Stimulated activated CD4-positive, alpha-beta T cell treated with anti-CD3 and anti-CD28 coated beads, Interleukin-2, amount 100 ng/mL, for 48 hours (primary cell): ENCODE measurements around the gene MYH11.
"Not testable (repeated sequence)": the region's sequence is repeated elsewhere in the genome, so short reads cannot be mapped to it uniquely, and the experiment has no call there.

Experiments used
- DNase-seq, 2 donors: peaks; one replicate each; pipeline ENCODE4 v3.0.0-alpha.2; 2020

Gene MYH11

DNA sequence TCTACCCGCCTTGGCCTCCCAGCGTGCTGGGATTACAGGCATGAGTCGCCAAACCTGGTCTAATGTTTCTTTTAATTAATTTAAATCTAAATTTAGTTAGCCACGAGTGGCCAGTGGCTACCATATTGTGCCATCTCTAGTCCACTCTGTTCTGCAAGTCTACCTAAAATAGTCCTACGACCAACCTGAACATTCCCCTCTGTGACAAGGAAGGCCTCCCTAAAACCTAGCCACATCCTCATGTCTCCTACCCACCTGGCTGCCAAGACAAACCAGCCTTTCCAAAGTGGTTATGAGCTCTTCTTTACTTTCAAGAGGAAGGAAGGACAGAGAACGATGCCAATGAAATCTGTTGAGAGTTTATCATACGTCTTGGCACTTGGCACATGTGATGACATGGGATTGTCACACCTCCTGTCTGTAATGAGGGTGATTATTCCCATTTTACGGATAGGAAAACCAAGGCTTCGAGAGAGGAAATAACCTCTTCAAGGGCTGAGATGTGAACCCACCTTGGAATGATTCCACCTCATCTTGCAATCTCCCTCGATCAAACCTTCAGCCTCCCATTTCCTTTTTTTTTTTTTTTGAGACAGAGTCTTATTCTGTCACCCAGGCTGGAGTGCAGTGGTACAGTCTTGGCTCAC lies 19.7 kb downstream of the MYH11 start:
- DNase-seq, result no peak

DNA sequence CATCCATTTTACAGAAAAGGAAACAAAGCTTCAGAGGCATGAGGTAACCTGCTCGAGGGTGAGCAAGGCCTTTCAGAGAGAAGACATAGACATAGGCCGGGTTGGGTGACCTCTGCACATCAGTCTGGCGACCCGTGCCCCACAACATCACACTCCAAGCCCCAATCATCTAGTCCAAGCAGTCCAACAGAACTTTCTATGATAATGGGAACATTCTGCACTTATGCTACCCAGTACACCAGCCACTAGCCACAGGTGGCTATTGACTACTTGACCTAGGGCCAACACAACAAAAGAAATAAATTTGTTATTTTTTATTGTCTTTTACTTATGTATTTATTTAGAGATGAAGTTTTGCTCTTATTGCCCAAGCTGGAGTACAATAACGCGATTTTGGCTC lies 20.8 kb downstream of the MYH11 start:
- DNase-seq, result no peak

DNA sequence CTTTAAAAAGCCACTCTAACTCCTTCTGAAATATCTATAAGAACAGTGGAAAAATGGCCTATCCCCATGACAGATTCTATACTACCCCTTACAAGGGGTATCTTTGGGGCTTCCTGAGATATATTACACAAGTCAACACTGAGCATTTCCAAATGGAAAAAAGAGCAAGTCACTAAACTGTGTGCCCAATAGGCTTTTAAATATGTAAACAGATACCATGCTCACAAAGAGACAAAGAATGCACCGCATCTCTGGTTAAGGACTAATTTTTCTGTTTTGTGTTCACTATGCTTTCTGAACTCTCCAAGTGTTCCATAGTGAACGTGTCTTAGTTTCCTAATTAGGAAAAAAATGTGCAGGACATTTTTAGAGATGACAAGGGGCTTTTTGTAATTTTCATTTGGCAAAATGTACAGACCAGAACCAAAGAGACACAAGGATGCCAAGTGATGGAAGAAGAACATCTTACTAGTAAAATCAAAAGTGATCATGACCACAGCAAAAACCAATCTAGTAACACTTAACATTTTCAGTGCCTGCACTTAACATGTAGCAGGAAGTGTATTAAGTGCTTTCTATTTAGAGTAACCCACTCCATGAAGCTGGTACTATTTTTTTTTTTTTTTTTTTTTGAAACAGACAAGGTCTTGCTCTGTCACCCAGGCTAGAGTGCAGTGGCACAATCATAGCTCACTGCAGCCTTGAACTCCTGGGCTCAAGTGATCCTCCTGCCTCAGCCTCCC lies 21.5 kb downstream of the MYH11 start:
- no peak for DNase-seq

GRCh38 chr16:15834502-15834901 lies 22.3 kb downstream of the MYH11 start:
- DNase-seq, result no peak

- DNase-seq, result no peak
Observed at GRCh38 chr16:15833541-15833940, 23.3 kb downstream of the MYH11 start.

DNA sequence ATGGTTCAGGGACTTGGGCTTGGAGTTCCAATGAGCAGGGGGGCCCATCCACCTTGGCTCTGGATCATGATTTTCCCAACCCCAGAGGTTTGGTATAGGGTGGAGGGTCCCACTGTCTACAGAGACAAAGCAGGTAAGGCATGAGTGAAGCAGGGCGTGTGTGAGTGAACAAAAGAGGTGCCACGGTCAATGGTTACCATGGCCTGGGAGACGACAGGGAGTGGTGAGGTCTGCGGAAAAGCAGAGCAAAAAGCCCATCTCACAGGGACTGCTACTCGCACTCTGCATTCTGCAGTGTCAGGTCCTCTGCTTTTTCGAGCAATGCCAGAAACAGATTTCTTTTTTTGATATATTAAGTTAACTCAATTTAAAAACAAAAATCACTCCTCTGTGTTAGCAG lies 24.6 kb downstream of the MYH11 start:
- no peak for DNase-seq

- DNase-seq, result no peak
Observed at GRCh38 chr16:15830832-15831451, 25.9 kb downstream of the MYH11 start.

GRCh38 chr16:15829460-15829859 lies 27.4 kb downstream of the MYH11 start:
- DNase-seq, result no peak

- DNase-seq, result no peak
Observed at GRCh38 chr16:15827709-15828343, 29.0 kb downstream of the MYH11 start.

DNA sequence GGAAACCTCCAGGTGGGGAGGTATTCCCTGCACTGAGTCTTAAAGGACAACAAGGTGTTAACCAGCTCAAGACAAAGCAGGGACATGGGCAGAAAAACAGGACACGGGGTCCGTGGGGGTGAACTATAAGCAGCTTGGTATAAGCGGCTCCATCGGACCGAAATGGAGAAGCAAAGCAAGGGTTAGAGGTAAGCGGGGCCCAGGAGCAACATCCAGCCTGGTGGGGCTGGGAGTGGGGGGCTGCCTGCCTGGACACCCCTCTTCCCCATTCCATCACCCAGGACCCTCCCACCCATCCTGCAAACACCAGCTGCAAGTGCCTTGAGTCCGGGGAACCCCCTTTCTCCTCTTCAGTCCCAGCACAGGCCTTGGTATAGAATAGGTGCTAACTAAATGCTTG lies 29.5 kb downstream of the MYH11 start:
- no peak for DNase-seq

DNA sequence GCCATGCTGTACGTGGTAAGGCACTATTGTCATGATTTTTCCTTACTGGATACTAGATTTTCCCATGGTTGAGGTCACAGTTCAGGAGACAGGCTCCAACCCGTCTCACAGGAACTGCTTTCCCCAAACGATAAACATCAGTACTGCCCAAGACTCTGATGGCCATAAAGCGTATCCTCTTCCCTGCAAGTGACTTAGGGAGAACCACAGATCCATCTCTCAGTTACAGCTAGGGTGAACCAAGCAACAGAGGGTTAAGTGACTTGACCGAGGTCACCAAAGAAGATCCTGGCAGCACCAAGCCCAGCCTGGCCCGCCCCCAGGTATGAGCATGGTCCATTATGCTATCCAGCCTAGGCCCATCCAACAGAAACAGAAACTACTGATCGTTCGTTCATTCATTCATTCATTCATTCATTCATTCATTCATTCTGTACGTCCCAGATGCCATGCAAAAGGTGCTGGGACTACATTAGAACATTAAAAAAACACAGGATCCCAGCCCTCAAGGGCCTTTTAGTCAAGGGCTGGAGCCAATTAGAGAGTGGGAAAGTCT lies 31.0 kb downstream of the MYH11 start:
- no peak for DNase-seq

DNA sequence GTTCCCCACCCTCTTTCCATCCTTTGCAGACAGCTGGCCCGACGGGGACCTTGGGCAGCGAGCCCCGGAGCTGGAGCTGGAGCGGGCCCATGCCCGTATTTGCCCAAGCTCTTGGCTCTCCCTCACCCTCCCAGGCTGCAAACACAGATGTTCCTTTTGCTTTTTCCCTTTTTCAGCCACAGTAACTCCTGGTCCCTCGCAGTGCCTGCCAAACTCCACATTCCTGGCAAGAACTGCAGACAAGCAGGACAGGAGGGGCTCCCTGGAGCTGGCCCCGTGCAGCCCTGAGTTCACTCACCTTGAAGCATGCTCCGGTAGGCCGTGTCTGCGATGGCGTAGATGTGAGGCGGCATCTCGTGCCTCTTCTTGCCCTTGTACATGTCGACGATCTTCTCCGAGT lies 33.9 kb downstream of the MYH11 start:
- no peak for DNase-seq

GRCh38 chr16:15820837-15821236 lies 36.0 kb downstream of the MYH11 start:
- DNase-seq, result no peak

GRCh38 chr16:15819046-15819445 lies 37.8 kb downstream of the MYH11 start:
- no peak for DNase-seq

DNA sequence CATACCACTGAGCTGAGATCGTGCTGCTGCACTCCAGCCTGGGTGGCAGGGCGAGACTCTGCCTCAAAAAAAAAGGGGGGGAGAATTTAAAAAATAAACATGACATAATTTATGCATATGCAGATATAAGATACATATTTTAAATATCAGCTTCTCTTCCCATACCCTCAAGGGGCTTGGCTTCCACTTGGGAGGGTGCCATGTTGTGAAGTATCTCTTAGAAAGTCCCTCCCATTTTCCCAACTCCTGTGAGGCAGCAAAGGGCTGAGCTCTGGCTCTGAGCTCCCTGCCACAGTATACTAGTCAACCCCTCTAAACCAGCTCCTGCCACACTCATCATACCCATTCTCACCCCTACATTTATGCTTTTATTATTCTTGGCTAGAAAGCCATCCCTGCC lies 39.4 kb downstream of the MYH11 start:
- DNase-seq, result no peak

- no peak for DNase-seq
Observed at GRCh38 chr16:15816228-15816627, 40.6 kb downstream of the MYH11 start.

- DNase-seq, result not testable (repeated sequence)
Observed at GRCh38 chr16:15812401-15812750, 44.5 kb downstream of the MYH11 start.

GRCh38 chr16:15811481-15812400 lies 45.1 kb downstream of the MYH11 start:
- no peak for DNase-seq

- no peak for DNase-seq
Observed at GRCh38 chr16:15810949-15811348, 45.9 kb downstream of the MYH11 start.

- DNase-seq, result no peak
Observed at GRCh38 chr16:15810411-15810810, 46.4 kb downstream of the MYH11 start.

DNA sequence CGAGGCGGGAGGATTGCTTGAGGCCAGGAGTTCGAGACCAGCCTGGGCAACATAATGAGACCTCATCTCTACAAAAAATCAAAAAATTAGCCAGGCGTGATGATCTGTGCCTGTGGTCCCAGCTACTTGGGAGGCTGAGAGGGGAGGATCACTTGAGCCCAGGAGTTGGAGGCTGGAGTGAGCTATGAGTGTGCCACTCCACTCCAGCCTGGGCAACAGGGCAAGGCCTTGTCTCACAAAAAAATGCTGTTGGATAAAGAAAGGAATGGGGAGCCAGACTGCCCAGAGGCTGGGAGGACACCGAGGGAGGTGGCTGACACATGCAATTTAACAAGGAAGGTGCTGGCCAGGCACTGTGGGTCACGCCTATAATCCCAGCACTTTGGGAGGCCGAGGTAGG lies 47.5 kb downstream of the MYH11 start:
- not testable (repeated sequence) for DNase-seq

GRCh38 chr16:15808071-15808470 lies 48.8 kb downstream of the MYH11 start:
- DNase-seq, result no peak
